Activated CD4-positive, alpha-beta T cell treated with anti-CD3 and anti-CD28 coated beads, Interleukin-2, amount 10 ng/mL, durations not matched to agents 7 days and 5 days (primary cell): ENCODE results near the gene MKLN1. TPM values are rescaled to one million over a fixed set of nuclear protein-coding genes. Genes with fewer than 3 reads are reported as not detected.
A peak's percentile ranks its signal among the peaks of the same experiment; 100 is the strongest.

ENCODE experiments used
- CTCF ChIA-PET: fragments of 350-600 bp; sonication (Branson Sonifier 250); formaldehyde crosslinking; loops from one replicate; lab custom pipeline; 2021; ENCODE audit warnings: antibody characterized with exemption; lab: Charles Lee
- POLR2A ChIA-PET: fragments of 350-600 bp; sonication (Branson Sonifier 250); formaldehyde crosslinking; loops from one replicate; lab custom pipeline; 2021; ENCODE audit warnings: antibody characterized with exemption; lab: Charles Lee
- DNase-seq: peaks from one replicate; pipeline ENCODE4 v3.0.0-alpha.2; 2020
- H3K27ac Mint-ChIP-seq: one replicate; pipeline ENCODE4 v1.8.0; 2021; ENCODE audit warnings: mild to moderate bottlenecking, moderate library complexity, mixed read lengths
- H3K27me3 Mint-ChIP-seq: one replicate; pipeline ENCODE4 v1.8.0; 2021; ENCODE audit warnings: mixed read lengths
- H3K36me3 Mint-ChIP-seq: one replicate; pipeline ENCODE4 v1.8.0; 2021; ENCODE audit warnings: low read depth, mixed read lengths
- H3K4me1 Mint-ChIP-seq: one replicate; pipeline ENCODE4 v1.8.0; 2021; ENCODE audit warnings: mixed read lengths
- H3K4me3 Mint-ChIP-seq: one replicate; pipeline ENCODE4 v1.8.0; 2021; ENCODE audit warnings: mild to moderate bottlenecking, moderate library complexity, mixed read lengths
- H3K9me3 Mint-ChIP-seq: one replicate; pipeline ENCODE4 v1.8.0; 2021; ENCODE audit warnings: mixed read lengths
- total RNA-seq, 2 experiments: library from RNA; stranded (reverse); gene quantifications; one replicate each; pipeline ENCODE4 v1.2.3, GENCODE V29; 2021

The MKLN1 gene
- 10 to 100 TPM; 36.8 to 40.1 TPM for total RNA-seq

DNA sequence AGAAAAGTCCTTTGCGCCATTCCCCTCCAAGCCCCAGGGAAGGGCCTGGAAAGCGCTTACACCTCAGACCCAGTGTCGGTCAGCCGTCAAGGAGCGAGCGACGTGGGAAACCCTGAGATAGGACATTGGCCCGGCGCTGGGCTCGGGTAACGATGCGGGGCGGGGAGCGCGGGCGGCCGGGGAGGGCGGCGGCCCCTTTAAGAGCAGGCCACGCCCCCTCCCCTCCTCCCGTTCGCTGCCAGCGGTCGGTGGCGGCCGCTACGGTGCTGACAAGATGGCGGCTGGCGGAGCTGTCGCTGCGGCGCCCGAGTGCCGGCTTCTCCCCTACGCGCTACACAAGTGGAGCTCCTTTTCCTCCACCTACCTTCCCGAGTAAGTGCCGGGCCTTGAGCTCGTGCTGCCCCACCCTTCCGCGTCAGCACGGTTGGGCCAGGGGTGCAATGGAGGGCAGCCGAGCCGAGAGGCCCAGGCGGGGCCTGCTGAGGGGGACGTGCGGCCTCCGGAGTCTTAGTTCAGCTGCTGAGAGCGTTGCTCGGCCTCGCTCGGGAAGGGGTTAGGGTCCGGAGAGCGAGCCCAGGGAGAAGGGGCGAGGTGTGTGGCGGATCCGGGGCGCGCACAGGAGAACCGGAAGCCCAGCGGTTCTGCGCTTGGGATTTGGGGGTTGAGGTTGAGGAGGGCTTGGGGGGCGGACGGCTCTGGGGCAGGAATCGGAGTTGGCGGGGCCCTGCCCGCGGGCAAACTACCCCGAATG is at the start of gene MKLN1:
Gene MKLN1, plus strand, starts transcription at position 251 of the 751 bp plus-strand sequence. Its CDS starts 24 bp downstream, at position 275.
- Mint-ChIP-seq H3K4me1 (peaks cover 52% of the 10 kb centered on the region), H3K4me3 (peak within 1 kb of the TSS; percentile 98), H3K36me3 (no peaks in the 10 kb centered on the region), H3K9me3 (no peaks in the 10 kb centered on the region), H3K27ac (peak within 1 kb of the TSS; percentile 98), H3K27me3 (no peaks in the 10 kb centered on the region)
- DNase-seq: peak; percentile 90
- POLR2A ChIA-PET: interaction anchor here (0.6 to 0.7 kb wide), 2 partner anchors 93 to 137 kb away, joined by 3 read pairs; no protein-coding TSS in a partner anchor
- CTCF ChIA-PET: interaction anchor here (0.6 to 1.5 kb wide), 5 partner anchors 8 to 259 kb away, joined by 3 to 4 read pairs (median 3); no protein-coding TSS in a partner anchor

DNA sequence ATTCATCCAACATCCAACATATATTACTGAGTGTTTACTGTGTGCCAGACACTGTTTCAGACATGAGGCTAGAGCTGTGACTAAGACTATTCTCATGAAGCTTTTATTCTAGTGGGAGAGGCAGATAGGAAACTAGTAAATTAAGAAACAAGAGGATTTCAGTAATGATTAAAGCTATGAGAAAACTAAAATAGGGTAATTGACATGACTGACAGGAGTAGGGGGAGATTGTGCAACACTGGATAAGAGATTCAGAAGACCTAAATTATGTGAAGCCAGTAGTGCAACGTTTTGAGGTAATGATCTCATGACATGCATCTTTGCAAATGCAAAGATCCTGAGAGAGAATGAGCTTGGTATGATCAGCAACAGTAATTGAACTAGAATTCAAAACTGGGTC is 48.6 kb upstream of the MKLN1 start:
- H3K9me3 Mint-ChIP-seq: peaks cover 2% of the 10 kb centered on the region

DNA sequence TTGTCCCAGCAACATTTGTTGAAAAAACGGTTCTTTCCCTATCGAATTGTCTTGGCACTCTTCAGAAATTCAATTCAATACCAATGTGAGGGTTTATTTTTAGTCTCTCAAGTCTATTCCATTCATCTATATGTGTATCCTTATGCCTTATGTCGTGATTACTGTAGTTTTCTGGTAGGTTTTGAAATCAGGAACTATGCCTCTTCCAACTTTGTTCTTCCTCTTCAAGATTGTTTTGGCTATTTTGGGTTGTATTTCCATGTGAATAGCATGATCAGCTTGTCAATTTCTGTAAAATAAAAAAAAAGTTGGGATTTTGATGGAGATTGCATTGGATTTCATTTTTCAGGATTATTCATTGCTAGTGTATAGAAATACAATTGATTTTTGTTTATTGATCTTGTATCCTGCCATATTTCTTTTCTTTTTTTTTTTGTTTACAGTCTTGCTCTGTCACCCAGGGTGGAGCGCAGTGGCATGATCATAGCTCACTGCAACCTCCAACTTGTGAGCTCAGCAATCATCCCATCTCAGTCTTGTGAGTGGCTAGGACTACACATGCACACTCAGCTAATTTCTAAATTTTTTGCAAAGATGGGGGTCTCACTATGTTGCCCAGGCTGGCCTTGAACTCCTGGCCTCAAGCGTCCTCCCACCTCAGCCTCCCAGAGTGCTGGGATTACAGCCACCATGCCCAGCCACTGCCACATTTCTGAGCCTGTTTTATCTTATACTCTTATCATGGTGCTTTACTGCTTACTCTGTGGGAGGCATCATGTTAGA is 46.2 kb upstream of the MKLN1 start:
- Mint-ChIP-seq H3K27ac (no peak overlapping the region), H3K27me3 (no peaks in the 10 kb centered on the region), H3K36me3 (no peaks in the 10 kb centered on the region), H3K9me3 (peaks cover 2% of the 10 kb centered on the region), H3K4me1 (no peaks in the 10 kb centered on the region), H3K4me3 (no peak overlapping the region)
- POLR2A ChIA-PET: no interaction called here
- no peak for DNase-seq
- CTCF ChIA-PET: no interaction called here

More for the DNA sequence above, 48.6 kb upstream of the MKLN1 start:
- H3K4me1 Mint-ChIP-seq: no peaks in the 10 kb centered on the region
- no peak overlapping the region for H3K27ac Mint-ChIP-seq
- no peak overlapping the region for H3K4me3 Mint-ChIP-seq
- POLR2A ChIA-PET: no interaction called here
- no peaks in the 10 kb centered on the region for H3K27me3 Mint-ChIP-seq
- CTCF ChIA-PET: interaction anchor here (0.6 to 1.5 kb wide), 2 partner anchors 12 to 1518 kb away, joined by 3 to 4 read pairs; no protein-coding TSS in a partner anchor
- no peaks in the 10 kb centered on the region for H3K36me3 Mint-ChIP-seq
- DNase-seq: no peak

DNA sequence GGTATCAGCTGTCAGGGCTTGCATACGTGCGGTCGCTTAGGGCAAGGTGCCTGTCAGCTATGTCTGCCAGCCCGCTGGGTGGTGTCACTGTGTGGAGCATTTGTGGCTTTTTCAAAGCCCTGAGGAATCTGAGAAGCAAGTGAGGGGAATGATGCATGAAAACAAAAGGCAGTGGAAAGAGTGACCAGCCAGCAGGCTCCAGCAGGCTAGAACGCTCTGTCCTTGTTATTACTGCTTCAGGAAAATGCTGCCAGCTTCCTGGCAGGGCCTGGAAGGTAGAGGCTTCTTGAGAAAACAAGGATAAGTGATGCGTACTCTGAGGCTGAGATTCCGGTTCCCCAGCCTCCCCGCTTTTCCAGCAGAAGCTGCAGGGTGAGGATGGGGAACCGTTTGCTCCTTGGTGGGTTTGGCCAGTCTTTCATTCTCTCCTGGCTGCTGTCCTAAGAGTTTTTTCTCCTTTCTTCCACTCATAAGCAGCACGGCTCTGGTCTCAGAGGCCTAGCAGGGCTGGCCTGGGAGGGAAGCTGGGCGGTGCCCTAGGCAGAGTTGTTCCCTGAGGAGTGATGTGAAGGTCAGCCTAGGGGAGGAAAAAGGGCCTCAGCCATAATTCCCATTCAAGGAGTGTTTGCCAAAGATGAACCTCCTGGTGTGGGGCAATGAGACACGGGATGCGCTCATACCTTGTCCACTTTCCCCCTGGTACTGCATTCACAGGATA is 42.8 kb upstream of the MKLN1 start:
- CTCF ChIA-PET: interaction anchor here (1.1 to 1.4 kb wide), 2 partner anchors 16 to 243 kb away, joined by 4 to 5 read pairs; no protein-coding TSS in a partner anchor
- no peak overlapping the region for H3K27ac Mint-ChIP-seq

DNA sequence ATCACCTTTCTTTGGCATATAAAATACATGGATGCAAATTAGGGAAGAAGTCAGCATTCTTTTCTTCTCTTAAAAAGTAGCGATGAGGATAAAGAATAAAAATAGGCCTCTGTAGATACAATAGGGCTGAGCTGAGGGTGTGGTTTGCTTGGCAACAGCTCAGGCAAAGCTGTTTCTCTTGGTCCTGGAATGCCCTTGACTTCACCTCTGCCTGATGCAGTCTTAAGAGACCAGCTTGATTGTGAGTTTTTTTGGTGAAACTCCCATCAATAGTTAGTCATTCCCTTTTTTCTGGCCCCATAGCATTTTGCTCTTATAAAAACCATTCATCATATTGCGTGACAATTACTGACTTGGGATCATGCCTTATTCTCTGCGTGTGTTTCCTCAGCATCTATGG is 42.1 kb upstream of the MKLN1 start:
- no peak overlapping the region for H3K4me3 Mint-ChIP-seq
- DNase-seq: no peak
- H3K4me1 Mint-ChIP-seq: no peaks in the 10 kb centered on the region
- H3K27me3 Mint-ChIP-seq: no peaks in the 10 kb centered on the region
- ChIA-PET POLR2A (no interaction called here), CTCF (interaction anchor here (1.1 kb wide), 1 partner anchor 243 kb away, joined by 5 read pairs; no protein-coding TSS in a partner anchor)
- H3K9me3 Mint-ChIP-seq: peaks cover 17% of the 10 kb centered on the region
- H3K36me3 Mint-ChIP-seq: no peaks in the 10 kb centered on the region
- H3K27ac Mint-ChIP-seq: no peak overlapping the region

More for the DNA sequence above, 42.8 kb upstream of the MKLN1 start:
- no peaks in the 10 kb centered on the region for H3K36me3 Mint-ChIP-seq
- POLR2A ChIA-PET: interaction anchor here (0.7 kb wide), 1 partner anchor 175 kb away, joined by 4 read pairs; no protein-coding TSS in a partner anchor
- peaks cover 19% of the 10 kb centered on the region for H3K9me3 Mint-ChIP-seq
- no peaks in the 10 kb centered on the region for H3K27me3 Mint-ChIP-seq
- DNase-seq: no peak
- H3K4me1 Mint-ChIP-seq: no peaks in the 10 kb centered on the region
- H3K4me3 Mint-ChIP-seq: no peak overlapping the region

DNA sequence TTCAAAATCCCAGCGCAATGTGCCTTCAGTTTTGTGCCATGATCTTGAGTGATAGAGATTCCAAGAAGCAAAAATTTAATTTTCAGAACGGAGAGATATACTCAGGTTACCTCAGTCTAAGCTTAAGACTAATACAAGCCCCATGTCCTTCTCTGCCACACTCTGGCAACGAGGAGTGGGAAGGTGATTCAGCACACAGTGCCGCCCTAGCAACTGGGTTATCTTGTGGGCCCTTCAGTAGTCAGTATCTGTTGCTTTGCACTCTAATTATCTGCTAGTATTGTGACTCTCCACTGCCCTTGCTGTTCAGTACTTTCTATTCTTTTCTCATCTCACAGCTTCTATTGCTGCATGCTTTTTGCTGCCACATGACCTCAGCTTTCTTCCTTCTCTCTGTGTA is 39.2 kb upstream of the MKLN1 start:
- ChIA-PET POLR2A (no interaction called here), CTCF (no interaction called here)
- Mint-ChIP-seq H3K4me1 (no peaks in the 10 kb centered on the region), H3K4me3 (no peak overlapping the region), H3K27me3 (no peaks in the 10 kb centered on the region), H3K27ac (no peak overlapping the region), H3K9me3 (peaks cover 17% of the 10 kb centered on the region), H3K36me3 (no peaks in the 10 kb centered on the region)
- DNase-seq: no peak

DNA sequence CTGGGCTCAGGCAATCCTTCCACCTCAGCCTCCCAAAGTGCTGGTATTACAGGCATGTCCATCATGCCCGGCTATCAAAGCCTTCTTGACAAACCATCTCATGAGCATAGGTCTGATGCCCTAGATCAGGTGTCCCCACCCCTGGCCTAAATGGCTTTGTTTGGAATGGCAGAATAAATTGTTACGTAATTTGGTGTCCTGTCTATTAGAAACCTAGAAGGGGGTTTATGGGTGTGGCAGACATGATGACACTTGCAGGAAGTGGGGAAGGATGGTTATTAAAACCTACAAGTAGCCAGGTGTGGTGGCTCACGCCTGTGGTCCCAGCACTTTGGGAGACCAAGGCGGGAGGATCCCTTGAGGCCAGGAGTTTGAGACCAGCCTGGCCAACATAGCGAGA is 38.6 kb upstream of the MKLN1 start:
- no peaks in the 10 kb centered on the region for H3K27me3 Mint-ChIP-seq
- ChIA-PET POLR2A (no interaction called here), CTCF (no interaction called here)
- H3K9me3 Mint-ChIP-seq: peaks cover 17% of the 10 kb centered on the region
- no peaks in the 10 kb centered on the region for H3K4me1 Mint-ChIP-seq
- H3K4me3 Mint-ChIP-seq: no peak overlapping the region
- H3K27ac Mint-ChIP-seq: no peak overlapping the region
- no peak for DNase-seq
- H3K36me3 Mint-ChIP-seq: no peaks in the 10 kb centered on the region

DNA sequence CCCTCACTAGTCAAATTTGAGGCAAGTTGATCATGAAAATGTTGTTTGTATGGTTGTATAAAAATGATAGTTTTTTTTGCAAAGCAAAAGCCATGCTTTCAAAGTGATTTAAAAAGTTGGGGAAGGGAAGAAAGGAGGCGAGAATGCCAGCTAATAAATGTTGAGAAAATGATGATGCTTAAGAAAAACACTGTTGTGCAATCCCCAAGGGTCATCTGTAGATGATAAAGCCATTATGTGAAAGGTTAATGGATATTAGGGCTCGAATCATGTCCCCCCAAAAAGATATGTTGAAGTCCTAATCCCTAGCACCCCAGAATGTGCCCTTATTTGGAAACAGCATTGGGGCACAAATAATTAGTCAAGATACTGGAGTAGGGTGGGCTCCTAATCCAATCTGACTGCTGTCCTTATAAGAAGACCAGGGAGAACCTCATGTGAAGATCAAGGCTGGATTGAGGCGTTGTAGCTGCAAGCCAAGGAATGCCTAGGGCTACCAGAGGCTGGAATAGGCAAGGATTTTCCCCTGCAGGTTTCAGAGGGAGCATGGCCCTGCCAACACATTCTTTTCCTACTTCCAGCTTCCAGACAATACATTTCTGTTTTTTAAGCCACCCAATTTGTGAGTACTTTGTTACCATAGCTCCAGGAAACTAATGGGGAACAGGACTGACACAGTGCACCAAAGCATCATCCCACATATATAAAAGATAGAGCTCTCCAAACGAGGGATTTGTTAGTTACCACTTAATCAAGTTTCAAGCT is 35.4 kb upstream of the MKLN1 start:
- no peaks in the 10 kb centered on the region for H3K36me3 Mint-ChIP-seq
- DNase-seq: no peak
- H3K4me3 Mint-ChIP-seq: no peak overlapping the region
- H3K9me3 Mint-ChIP-seq: peaks cover 14% of the 10 kb centered on the region
- POLR2A ChIA-PET: no interaction called here
- no peaks in the 10 kb centered on the region for H3K4me1 Mint-ChIP-seq
- no peaks in the 10 kb centered on the region for H3K27me3 Mint-ChIP-seq
- no peak overlapping the region for H3K27ac Mint-ChIP-seq
- CTCF ChIA-PET: interaction anchor here (0.6 kb wide), 1 partner anchor 347 kb away, joined by 4 read pairs; no protein-coding TSS in a partner anchor

DNA sequence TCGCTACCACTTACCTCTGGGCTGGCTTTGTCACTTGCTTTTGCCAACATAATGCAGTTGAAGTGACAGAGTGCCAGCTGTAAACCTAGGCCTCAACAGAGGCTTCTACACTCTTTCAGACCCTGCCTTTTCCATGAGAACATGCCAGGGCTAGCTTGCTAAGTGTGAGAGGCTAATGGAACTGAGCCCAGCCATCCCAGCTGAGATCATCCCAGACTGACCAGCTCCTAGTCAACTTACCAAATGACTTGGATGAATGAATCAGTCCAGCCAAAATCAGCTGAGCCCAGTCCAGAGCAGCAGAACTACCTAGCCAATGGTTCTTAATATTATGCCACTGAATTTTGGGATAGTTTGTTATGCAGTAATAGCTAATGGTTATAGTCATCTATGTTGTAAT is 34.7 kb upstream of the MKLN1 start:
- Mint-ChIP-seq H3K27ac (no peak overlapping the region), H3K9me3 (peaks cover 7% of the 10 kb centered on the region)
- POLR2A ChIA-PET: no interaction called here

DNA sequence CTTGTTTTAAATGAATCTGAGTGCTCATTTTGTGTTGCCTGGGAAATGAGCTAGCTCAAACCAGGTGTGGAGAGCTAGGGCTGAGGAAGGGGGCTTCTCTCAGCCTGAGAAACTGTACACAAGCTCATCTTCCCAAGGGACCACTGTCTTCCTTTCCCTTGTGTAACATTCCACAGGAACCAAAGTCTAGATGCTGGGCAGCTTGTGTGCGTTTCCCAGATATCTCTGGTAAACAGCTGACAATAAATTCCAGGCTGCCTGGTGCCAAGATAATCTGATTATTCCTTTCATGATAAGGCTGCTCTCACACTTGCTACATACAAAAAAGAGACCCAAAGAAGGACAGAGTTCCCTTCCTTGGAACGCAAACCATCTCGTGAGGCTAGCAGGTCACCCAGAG is 33.1 kb upstream of the MKLN1 start:
- Mint-ChIP-seq H3K27me3 (no peaks in the 10 kb centered on the region), H3K27ac (no peak overlapping the region), H3K9me3 (no peaks in the 10 kb centered on the region), H3K4me3 (no peak overlapping the region), H3K36me3 (no peaks in the 10 kb centered on the region), H3K4me1 (no peaks in the 10 kb centered on the region)
- POLR2A ChIA-PET: no interaction called here
- CTCF ChIA-PET: no interaction called here
- no peak for DNase-seq

More for the DNA sequence above, 34.7 kb upstream of the MKLN1 start:
- no peak for DNase-seq
- CTCF ChIA-PET: no interaction called here
- no peaks in the 10 kb centered on the region for H3K36me3 Mint-ChIP-seq
- no peaks in the 10 kb centered on the region for H3K4me1 Mint-ChIP-seq
- H3K27me3 Mint-ChIP-seq: no peaks in the 10 kb centered on the region
- no peak overlapping the region for H3K4me3 Mint-ChIP-seq

DNA sequence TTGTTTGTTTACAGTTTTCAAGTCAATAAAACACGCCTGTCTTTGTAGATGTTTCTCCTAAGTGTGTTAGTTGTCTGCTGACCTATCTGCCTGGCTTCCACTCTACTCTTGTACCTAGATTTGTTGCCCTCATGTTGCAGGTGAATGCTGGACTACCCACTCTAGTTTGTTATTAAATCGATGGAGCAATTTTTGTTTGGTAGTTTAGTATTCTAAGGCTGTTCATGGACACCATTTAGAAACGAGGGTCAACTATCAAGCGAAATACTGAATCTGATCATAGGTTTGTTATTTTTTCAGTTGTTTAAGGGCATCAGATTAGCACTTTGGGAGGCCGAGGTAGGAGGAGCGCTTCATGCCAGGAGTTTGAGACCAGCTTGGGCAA is 29.1 kb upstream of the MKLN1 start:
- ChIA-PET POLR2A (no interaction called here), CTCF (interaction anchor here (0.6 to 0.8 kb wide), 2 partner anchors 47 to 93 kb away, joined by 3 to 5 read pairs; no protein-coding TSS in a partner anchor)
- no peaks in the 10 kb centered on the region for H3K36me3 Mint-ChIP-seq
- H3K27ac Mint-ChIP-seq: no peak overlapping the region
- no peaks in the 10 kb centered on the region for H3K27me3 Mint-ChIP-seq
- no peak overlapping the region for H3K4me3 Mint-ChIP-seq
- no peak for DNase-seq
- H3K4me1 Mint-ChIP-seq: no peaks in the 10 kb centered on the region
- H3K9me3 Mint-ChIP-seq: no peaks in the 10 kb centered on the region

DNA sequence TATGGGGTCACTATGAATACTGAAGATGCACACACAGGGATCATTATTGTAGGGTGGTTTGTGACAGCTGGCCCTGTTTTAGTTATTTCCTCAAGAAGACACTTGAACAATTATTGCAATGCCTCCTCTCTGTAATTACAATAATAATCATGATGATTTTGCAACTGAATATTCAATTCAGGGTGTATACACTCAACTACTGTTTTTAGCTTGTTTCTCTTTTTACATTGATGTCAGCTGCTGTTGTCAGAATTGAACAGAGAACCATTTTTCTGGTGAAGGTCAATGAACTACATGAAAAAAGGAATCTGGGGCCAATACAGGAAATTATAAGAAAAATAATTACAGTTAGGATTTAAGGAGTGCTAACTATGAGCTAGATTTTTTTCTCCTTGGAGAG is 28.6 kb upstream of the MKLN1 start:
- CTCF ChIA-PET: interaction anchor here (0.8 kb wide), 1 partner anchor 93 kb away, joined by 3 read pairs; no protein-coding TSS in a partner anchor

More for the DNA sequence above, 28.6 kb upstream of the MKLN1 start:
- DNase-seq: no peak
- H3K36me3 Mint-ChIP-seq: no peaks in the 10 kb centered on the region
- no peak overlapping the region for H3K4me3 Mint-ChIP-seq
- no peaks in the 10 kb centered on the region for H3K4me1 Mint-ChIP-seq
- H3K27ac Mint-ChIP-seq: no peak overlapping the region
- no peaks in the 10 kb centered on the region for H3K27me3 Mint-ChIP-seq
- no peaks in the 10 kb centered on the region for H3K9me3 Mint-ChIP-seq
- POLR2A ChIA-PET: no interaction called here
